D721Med (cell line): Measurements from ENCODE around the gene TIMP1.

Experiments used
- DNase-seq: peaks from one replicate; pipeline ENCODE4 v3.0.0; 2011; ENCODE audit warnings: low spot score; ENCODE audit not compliant: insufficient read length
- FAIRE-seq: peaks from 2 replicates; lab custom pipeline; 2011; peaks lifted over from hg19 to GRCh38; lab: Jason Lieb, UNC
- CTCF ChIP-seq: IDR thresholded peaks from 2 replicates; pipeline ENCODE4 v1.5.1; 2012; ENCODE audit warnings: mild to moderate bottlenecking, control low read depth; ENCODE audit not compliant: insufficient read depth; ENCODE audit errors: missing control alignments

TIMP1 gene

GRCh38 chrX:47573341-47574075, 8.7 kb upstream of the TIMP1 start:
- no peak for DNase-seq
- FAIRE-seq, result no peak
- TF ChIP-seq CTCF, result no peak

- DNase-seq, result no peak
- FAIRE-seq, result no peak
- TF ChIP-seq CTCF, result no peak
Observed at GRCh38 chrX:47574076-47574546, 8.1 kb upstream of the TIMP1 start.

GRCh38 chrX:47574547-47575301, 7.5 kb upstream of the TIMP1 start:
- FAIRE-seq (no peak), DNase-seq (no peak)
- TF ChIP-seq CTCF, result no peak

- no peak for TF ChIP-seq CTCF
- FAIRE-seq, result no peak
- no peak for DNase-seq
Observed at GRCh38 chrX:47576021-47576898, 6.0 kb upstream of the TIMP1 start.

GRCh38 chrX:47577424-47577823, 4.8 kb upstream of the TIMP1 start:
- no peak for TF ChIP-seq CTCF
- DNase-seq (no peak), FAIRE-seq (no peak)

- DNase-seq (no peak), FAIRE-seq (no peak)
- TF ChIP-seq CTCF, result no peak
Observed at GRCh38 chrX:47577901-47578300, 4.3 kb upstream of the TIMP1 start.
